Measurements from ENCODE around the gene CAMP. TPM values are rescaled to one million over a fixed set of nuclear protein-coding genes. Genes with fewer than 3 reads are reported as not detected.

Gene CAMP
- total and polyA plus RNA-seq, 2 donors (not counting 1 experiment from before 2014, with no cell fraction given) = not detected

DNA sequence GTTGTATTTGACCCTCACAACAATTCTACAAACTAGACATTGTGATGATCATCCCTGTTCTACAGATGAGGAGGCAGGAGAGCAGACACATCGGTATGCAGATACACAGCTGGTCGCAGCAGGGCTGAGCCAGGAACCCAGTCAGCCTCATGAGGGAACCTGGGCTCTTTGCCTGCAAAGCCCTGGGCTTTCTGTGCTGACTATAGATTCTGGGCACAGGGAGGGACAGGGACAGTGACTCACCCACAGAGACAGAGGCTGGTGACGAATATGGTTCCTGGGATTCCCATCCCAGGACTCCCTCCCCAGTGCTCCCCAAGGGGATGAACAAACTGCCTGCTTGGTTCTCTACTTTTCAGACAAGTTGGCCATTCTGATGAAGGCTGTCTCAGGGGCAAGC lies 3.8 kb upstream of the CAMP start:
- Histone ChIP-seq H3K4me3 (replicated peaks in 1 of 4; ENCODE audit: control extremely low read depth in 1 of 4, insufficient read depth in 1 of 4, low read depth in 3 of 4, low read length in 4 of 4) (no peak overlapping the region), H3K36me3 (ENCODE audit: control insufficient read depth, insufficient read depth, low read length) (no peaks in the 10 kb centered on the region), H3K4me2 (ENCODE audit: extremely low read depth, insufficient read depth, low read length) (no peak overlapping the region), H3K27ac (ENCODE audit: insufficient read depth, low read length) (no peak overlapping the region), H3K27me3 (ENCODE audit: control insufficient read depth, insufficient read depth, low read length) (peaks cover 24% of the 10 kb centered on the region), H3K9me3 (ENCODE audit: control insufficient read depth, insufficient read depth, low read depth, low read length) (no peaks in the 10 kb centered on the region), H4K20me1 (ENCODE audit: control insufficient read depth, extremely low read depth, insufficient read depth, low read length) (no peaks in the 10 kb centered on the region), H2AFZ (ENCODE audit: low read length) (no peak overlapping the region), H3K4me1 (ENCODE audit: control insufficient read depth, extremely low read depth, insufficient read depth, low read length) (no peaks in the 10 kb centered on the region), H3K79me2 (ENCODE audit: control insufficient read depth, insufficient read depth, low read length) (no peaks in the 10 kb centered on the region), H3K9ac (ENCODE audit: insufficient read depth, low read length) (no peak overlapping the region)
- DNase-seq (ENCODE audit: low read depth in 2 of 2) = no peak
- TF ChIP-seq CTCF (conservative IDR thresholded peaks at IDR 0.05 in 1 of 2, IDR thresholded peaks at IDR 0.05 in 1 of 2; ENCODE audit: low read depth in 1 of 2, low read length in 2 of 2) (no peak), EZH2 (IDR thresholded peaks at IDR 0.05; ENCODE audit: low read length, missing control alignments) (no peak)

GRCh38 chr3:48220746-48221145 lies 2.5 kb upstream of the CAMP start:
- H2AFZ ChIP-seq (ENCODE audit: low read length) = no peak overlapping the region
- H3K27ac ChIP-seq (ENCODE audit: insufficient read depth, low read length) = no peak overlapping the region
- no peaks in the 10 kb centered on the region for H4K20me1 ChIP-seq (ENCODE audit: control insufficient read depth, extremely low read depth, insufficient read depth, low read length)
- H3K9ac ChIP-seq (ENCODE audit: insufficient read depth, low read length) = no peak overlapping the region
- no peaks in the 10 kb centered on the region for H3K79me2 ChIP-seq (ENCODE audit: control insufficient read depth, insufficient read depth, low read length)
- no peak for DNase-seq (ENCODE audit: low read depth in 2 of 2)
- H3K4me2 ChIP-seq (ENCODE audit: extremely low read depth, insufficient read depth, low read length) = no peak overlapping the region
- H3K36me3 ChIP-seq (ENCODE audit: control insufficient read depth, insufficient read depth, low read length) = no peaks in the 10 kb centered on the region
- peaks cover 20% of the 10 kb centered on the region for H3K27me3 ChIP-seq (ENCODE audit: control insufficient read depth, insufficient read depth, low read length)
- TF ChIP-seq EZH2 (IDR thresholded peaks at IDR 0.05; ENCODE audit: low read length, missing control alignments) = no peak
- no peak for TF ChIP-seq CTCF (conservative IDR thresholded peaks at IDR 0.05 in 1 of 2, IDR thresholded peaks at IDR 0.05 in 1 of 2; ENCODE audit: low read depth in 1 of 2, low read length in 2 of 2)
- no peak overlapping the region for H3K4me3 ChIP-seq (replicated peaks in 1 of 4; ENCODE audit: control extremely low read depth in 1 of 4, insufficient read depth in 1 of 4, low read depth in 3 of 4, low read length in 4 of 4)
- H3K9me3 ChIP-seq (ENCODE audit: control insufficient read depth, insufficient read depth, low read depth, low read length) = no peaks in the 10 kb centered on the region
- no peaks in the 10 kb centered on the region for H3K4me1 ChIP-seq (ENCODE audit: control insufficient read depth, extremely low read depth, insufficient read depth, low read length)

GRCh38 chr3:48225587-48225986 lies 2.3 kb downstream of the CAMP start:
- Histone ChIP-seq H3K27me3 (ENCODE audit: control insufficient read depth, insufficient read depth, low read length) (peaks cover 6% of the 10 kb centered on the region), H3K36me3 (ENCODE audit: control insufficient read depth, insufficient read depth, low read length) (no peaks in the 10 kb centered on the region), H3K4me1 (ENCODE audit: control insufficient read depth, extremely low read depth, insufficient read depth, low read length) (no peaks in the 10 kb centered on the region), H3K4me3 (replicated peaks in 1 of 4; ENCODE audit: control extremely low read depth in 1 of 4, insufficient read depth in 1 of 4, low read depth in 3 of 4, low read length in 4 of 4) (no peak overlapping the region), H2AFZ (ENCODE audit: low read length) (no peak overlapping the region), H3K27ac (ENCODE audit: insufficient read depth, low read length) (no peak overlapping the region), H4K20me1 (ENCODE audit: control insufficient read depth, extremely low read depth, insufficient read depth, low read length) (no peaks in the 10 kb centered on the region), H3K9me3 (ENCODE audit: control insufficient read depth, insufficient read depth, low read depth, low read length) (no peaks in the 10 kb centered on the region), H3K4me2 (ENCODE audit: extremely low read depth, insufficient read depth, low read length) (no peak overlapping the region), H3K79me2 (ENCODE audit: control insufficient read depth, insufficient read depth, low read length) (no peaks in the 10 kb centered on the region), H3K9ac (ENCODE audit: insufficient read depth, low read length) (no peak overlapping the region)
- TF ChIP-seq CTCF (conservative IDR thresholded peaks at IDR 0.05 in 1 of 2, IDR thresholded peaks at IDR 0.05 in 1 of 2; ENCODE audit: low read depth in 1 of 2, low read length in 2 of 2) (no peak), EZH2 (IDR thresholded peaks at IDR 0.05; ENCODE audit: low read length, missing control alignments) (no peak)
- DNase-seq (ENCODE audit: low read depth in 2 of 2) = no peak
